SK-N-SH (cell line): Measurements from ENCODE around the gene KIF25. TPM values are rescaled to one million over a fixed set of nuclear protein-coding genes. Genes with fewer than 3 reads are reported as not detected.

Experiments
- CTCF ChIA-PET: fragments of 300-600, 350-600 bp; formaldehyde crosslinking; extraction: SDS; loops from one replicate; lab custom pipeline; 2021; lab: Yijun Ruan, JAX
- POLR2A ChIA-PET: fragments of 350-600 bp; sonication (Branson Sonifier 250); formaldehyde crosslinking; extraction: SDS; loops from one replicate; lab custom pipeline; 2020; ENCODE audit warnings: antibody characterized with exemption, inconsistent platforms; lab: Yijun Ruan, JAX
- DNase-seq: peaks from one replicate; pipeline ENCODE4 v3.0.0; 2012
- H2AFZ ChIP-seq: fragments of 200-600 bp; sonication (generic); 2 replicates; pipeline ENCODE4 v1.8.1; 2016; ENCODE audit warnings: antibody characterized with exemption, mild to moderate bottlenecking, low read depth
- H3F3A ChIP-seq: fragments of 200-600 bp; sonication (generic); replicated peaks from 2 replicates; pipeline ENCODE3; 2016; ENCODE audit warnings: antibody characterized with exemption, mild to moderate bottlenecking; ENCODE audit not compliant: insufficient read depth
- H3K27ac ChIP-seq, 2 experiments: fragments of 200-500 bp in 1 of 2; fragments of 200-600 bp in 1 of 2; sonication (Bioruptor generic) in 1 of 2; sonication (generic), shearing (Covaris generic) in 1 of 2; 2 replicates each; pipeline versions ENCODE4 v1.5.1 to v1.6.1; 2014 to 2016; ENCODE audit warnings: low read depth in 2 of 2, inconsistent platforms in 1 of 2, low read length in 1 of 2, mild to moderate bottlenecking in 1 of 2, mixed read lengths in 1 of 2
- H3K27me3 ChIP-seq: fragments of 200-600 bp; sonication (generic), shearing (Covaris generic); 2 replicates; pipeline ENCODE4 v1.6.1; 2016; ENCODE audit warnings: mixed run types; ENCODE audit not compliant: insufficient read depth
- H3K36me3 ChIP-seq, 2 experiments: fragments of 200-500 bp in 1 of 2; fragments of 200-600 bp in 1 of 2; sonication (Bioruptor generic) in 1 of 2; sonication (generic) in 1 of 2; replicated peaks in 1 of 2; 2 replicates each; pipeline versions ENCODE3 to v1.5.1; 2014 to 2016; ENCODE audit warnings: low read length in 1 of 2, mild to moderate bottlenecking in 1 of 2; ENCODE audit not compliant: insufficient read depth in 2 of 2, control insufficient read depth in 1 of 2
- H3K4me1 ChIP-seq, 2 experiments: fragments of 200-500 bp in 1 of 2; fragments of 200-600 bp in 1 of 2; sonication (Bioruptor generic) in 1 of 2; sonication (generic), shearing (Covaris generic) in 1 of 2; 2 replicates each; pipeline versions ENCODE4 v1.5.1 to v1.6.1; 2014 to 2016; ENCODE audit warnings: low read depth in 1 of 2, low read length in 1 of 2, mixed run types in 1 of 2; ENCODE audit not compliant: insufficient read depth in 2 of 2, control insufficient read depth in 1 of 2
- H3K4me2 ChIP-seq: fragments of 200-600 bp; sonication (generic), shearing (Covaris generic); 2 replicates; pipeline ENCODE4 v1.6.1; 2017; ENCODE audit warnings: mixed run types
- H3K4me3 ChIP-seq, 2 experiments: fragments of 200-500 bp in 1 of 2; fragments of 200-600 bp in 1 of 2; sonication (Bioruptor generic) in 1 of 2; sonication (generic), shearing (Covaris generic) in 1 of 2; 2 replicates each; pipeline versions ENCODE4 v1.5.1 to v1.8.1; 2014 to 2016; ENCODE audit warnings: low read depth in 2 of 2, inconsistent platforms in 1 of 2, low read length in 1 of 2, mild to moderate bottlenecking in 1 of 2, mixed read lengths in 1 of 2, moderate library complexity in 1 of 2
- H3K79me2 ChIP-seq: fragments of 200-600 bp; sonication (generic); 2 replicates; pipeline ENCODE4 v1.8.1; 2017; ENCODE audit warnings: mild to moderate bottlenecking; ENCODE audit not compliant: insufficient read depth
- H3K9ac ChIP-seq: fragments of 200-600 bp; sonication (generic); 2 replicates; pipeline ENCODE4 v1.6.1; 2017; ENCODE audit warnings: mixed run types
- H3K9me2 ChIP-seq: fragments of 200-600 bp; sonication (generic); 2 replicates; pipeline ENCODE4 v1.6.1; 2017; ENCODE audit warnings: mixed run types
- H3K9me3 ChIP-seq: fragments of 200-600 bp; sonication (generic); 2 replicates; pipeline ENCODE4 v1.6.1; 2017; ENCODE audit warnings: mixed run types, mild to moderate bottlenecking, moderate library complexity
- H4K20me1 ChIP-seq: fragments of 200-600 bp; sonication (generic); 2 replicates; pipeline ENCODE4 v1.6.1; 2017; ENCODE audit warnings: mild to moderate bottlenecking, mixed run types; ENCODE audit not compliant: insufficient read depth
- CHD2 ChIP-seq: fragments of 150-350 bp; IDR thresholded peaks from 2 replicates; pipeline ENCODE4 v1.6.1; 2018; ENCODE audit warnings: low read length; ENCODE audit not compliant: partially characterized antibody
- ELF1 ChIP-seq: IDR thresholded peaks from 2 replicates; pipeline ENCODE4 v1.4.0; 2012
- EP300 ChIP-seq, 2 experiments: IDR thresholded peaks; 2 replicates each; pipeline versions ENCODE4 v1.4.0 to v1.6.1; 2012; ENCODE audit warnings: borderline replicate concordance in 1 of 2, low read depth in 1 of 2, low read length in 1 of 2
- EZH2phosphoT487 ChIP-seq: fragments of 200-600 bp; sonication (generic); IDR thresholded peaks from 2 replicates; pipeline ENCODE4 v1.6.1; 2017; ENCODE audit warnings: low read depth, mixed run types, mild to moderate bottlenecking, antibody characterized with exemption, moderate library complexity, borderline replicate concordance
- FOXJ3 ChIP-seq: sonication (generic); formaldehyde crosslinking; IDR thresholded peaks from 2 replicates; pipeline ENCODE4 v1.5.1; 2020; ENCODE audit warnings: mild to moderate bottlenecking, missing genetic modification reagents
- JUND ChIP-seq: IDR thresholded peaks from 2 replicates; pipeline ENCODE4 v1.4.0; 2012
- NFIC ChIP-seq: IDR thresholded peaks from 2 replicates; pipeline ENCODE4 v1.4.0; 2012; ENCODE audit warnings: borderline replicate concordance
- NRF1 ChIP-seq: IDR thresholded peaks from 2 replicates; pipeline ENCODE4 v1.6.1; 2012; ENCODE audit warnings: low read depth, mild to moderate bottlenecking, low read length
- POLR2AphosphoS5 ChIP-seq: IDR thresholded peaks from 2 replicates; pipeline ENCODE4 v1.6.1; 2012; ENCODE audit warnings: low read depth, low read length
- RAD21 ChIP-seq: IDR thresholded peaks from 2 replicates; pipeline ENCODE4 v1.6.1; 2012; ENCODE audit warnings: mild to moderate bottlenecking, low read length
- RFX5 ChIP-seq: IDR thresholded peaks from 2 replicates; pipeline ENCODE4 v1.6.1; 2012; ENCODE audit warnings: mild to moderate bottlenecking, improper control_type of control experiment, low read length
- SIN3A ChIP-seq: IDR thresholded peaks from 2 replicates; pipeline ENCODE4 v1.6.1; 2012; ENCODE audit warnings: low read depth, mild to moderate bottlenecking, low read length, moderate library complexity, borderline replicate concordance
- TAF1 ChIP-seq: IDR thresholded peaks from 2 replicates; pipeline ENCODE4 v1.6.1; 2012; ENCODE audit warnings: low read depth, mild to moderate bottlenecking, low read length, moderate library complexity, borderline replicate concordance
- TCF12 ChIP-seq: IDR thresholded peaks from 2 replicates; pipeline ENCODE4 v1.4.0; 2012
- TEAD4 ChIP-seq: IDR thresholded peaks from 2 replicates; pipeline ENCODE4 v1.4.0; 2012; ENCODE audit warnings: mild to moderate bottlenecking, borderline replicate concordance; ENCODE audit not compliant: insufficient read depth
- WGBS: methylation state at CpG from one replicate; pipeline ENCODE4 v1.1.6; 2017; ENCODE audit warnings: low lambda C conversion rate; 5-methylcytosine and 5-hydroxymethylcytosine counted together
- polyA plus RNA-seq, 3 experiments: library from polyadenylated mRNA; depleted of rRNA; stranded (reverse); fragments of >200 nt; gene quantifications; 2 replicates each; pipeline ENCODE4 v1.2.3, GENCODE V29; 2012
- TF ChIP-seq, protein P1 (sequence below): fragments of 150-350 bp; IDR thresholded peaks from 2 replicates; pipeline ENCODE4 v1.6.1; 2016; ENCODE audit warnings: mild to moderate bottlenecking, low read depth, low read length
- TF ChIP-seq, protein P2 (sequence below): fragments of 150-350 bp; IDR thresholded peaks from 2 replicates; pipeline ENCODE4 v1.6.1; 2017; ENCODE audit warnings: antibody characterized with exemption, low read length, low read depth, borderline replicate concordance
- TF ChIP-seq, protein P3 (sequence below): IDR thresholded peaks from 2 replicates; pipeline ENCODE4 v1.4.0; 2012; ENCODE audit warnings: low read depth, borderline replicate concordance
- TF ChIP-seq, protein P4 (sequence below): IDR thresholded peaks from 2 replicates; pipeline ENCODE4; 2012

KIF25 gene
- polyA plus RNA-seq, 1 of the 3 experiments (the other 2 are of a cell fraction), result not detected

DNA sequence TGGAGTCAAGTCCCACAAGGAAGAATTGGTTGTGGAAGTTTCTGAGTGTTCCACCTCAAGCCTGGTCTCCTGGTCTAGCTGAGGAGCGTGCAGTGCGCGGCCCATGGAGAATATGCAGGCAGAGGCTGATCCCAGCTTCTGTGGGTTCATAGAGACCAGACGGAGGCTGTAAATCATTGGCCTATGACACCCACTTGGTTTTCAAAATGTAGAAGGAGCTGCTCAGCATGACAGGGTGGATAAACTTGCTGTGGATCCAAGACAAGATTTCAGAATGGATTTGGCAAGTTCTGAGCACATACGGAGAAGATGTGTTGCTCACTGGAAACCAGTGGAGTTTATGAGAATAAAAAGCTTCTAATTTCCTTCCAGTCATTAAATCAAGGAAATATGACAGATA, 744 bp downstream of the KIF25 start:
- Histone ChIP-seq H3K9me3 (no peaks in the 10 kb centered on the region), H3K27ac (no peak overlapping the region), H3K4me3 (no peak overlapping the region), H3K79me2 (no peaks in the 10 kb centered on the region), H3K27me3 (no peaks in the 10 kb centered on the region), H3K36me3 (no peaks in the 10 kb centered on the region), H3K4me1 (no peaks in the 10 kb centered on the region; a peak in 1 of 4 replicates), H3F3A (no peaks in the 10 kb centered on the region), H3K9me2 (no peaks in the 10 kb centered on the region), H3K9ac (no peak overlapping the region), H4K20me1 (no peaks in the 10 kb centered on the region), H2AFZ (no peak overlapping the region), H3K4me2 (no peak overlapping the region)
- ChIA-PET CTCF (no interaction called here), POLR2A (no interaction called here)
- 81% methylated on average over 5 of the region's 5 CpGs for WGBS
- DNase-seq, result no peak
- TF ChIP-seq ELF1 (no peak), CHD2 (no peak), RAD21 (no peak)

DNA sequence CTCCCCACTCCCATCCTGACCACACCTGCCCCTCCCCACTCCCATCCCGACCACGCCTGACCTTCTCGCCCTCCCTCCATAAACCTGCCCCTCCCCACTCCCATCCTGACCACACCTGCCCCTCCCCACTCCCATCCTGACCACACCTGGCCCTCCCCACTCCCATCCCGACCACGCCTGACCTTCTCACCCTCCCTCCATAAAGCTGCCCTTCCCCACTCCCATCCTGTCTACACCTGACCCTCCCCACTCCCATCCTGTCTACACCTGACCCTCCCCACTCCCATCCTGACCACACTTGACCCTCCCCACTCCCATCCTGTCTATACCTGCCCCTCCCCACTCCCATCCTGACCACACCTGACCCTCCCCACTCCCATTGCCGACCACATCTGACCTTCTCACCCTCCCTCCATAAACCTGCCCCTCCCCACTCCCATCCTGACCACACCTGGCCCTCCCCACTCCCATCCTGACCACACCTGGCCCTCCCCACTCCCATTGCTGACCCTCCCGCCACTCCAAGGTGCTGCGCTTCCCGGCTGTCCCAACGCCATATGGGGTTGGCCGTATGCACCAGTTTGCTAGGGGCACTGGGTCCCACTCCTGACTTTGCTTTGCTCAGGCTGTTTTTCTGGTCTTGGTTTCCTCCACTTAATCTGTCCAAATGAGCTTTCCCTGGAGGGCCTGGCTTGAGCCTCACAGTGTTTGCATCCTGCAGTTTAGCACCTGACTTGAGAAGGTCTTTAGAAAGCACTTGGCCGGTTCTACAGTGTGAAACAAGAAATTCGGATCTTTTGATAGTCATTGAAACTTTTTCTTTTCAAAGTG, 2.9 kb downstream of the KIF25 start:
- no peak for TF ChIP-seq JUND
- H3K36me3 ChIP-seq, result no peaks in the 10 kb centered on the region
- DNase-seq, result no peak

DNA sequence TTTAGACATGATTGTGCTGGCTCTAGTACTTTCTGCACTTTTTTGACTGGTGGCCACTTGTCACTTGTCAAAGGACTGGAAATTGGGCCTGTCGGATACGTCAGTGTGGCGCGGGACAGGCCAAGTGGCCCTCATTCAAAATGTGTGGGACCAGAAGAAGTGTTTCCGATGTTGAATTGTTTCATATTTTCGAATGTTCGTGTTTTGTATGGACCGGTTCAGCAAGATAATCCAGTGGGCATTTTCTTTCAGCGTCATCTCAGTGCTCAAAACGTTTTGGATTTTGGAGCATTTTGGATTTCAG, 3.5 kb downstream of the KIF25 start:
- no peak for DNase-seq
- CTCF ChIA-PET, result no interaction called here

More for the DNA sequence above, 2.9 kb downstream of the KIF25 start:
- Histone ChIP-seq H3K4me1 (no peaks in the 10 kb centered on the region; a peak in 1 of 4 replicates), H3F3A (no peaks in the 10 kb centered on the region), H3K4me2 (no peak overlapping the region), H4K20me1 (no peaks in the 10 kb centered on the region), H3K27ac (no peak overlapping the region), H3K79me2 (no peaks in the 10 kb centered on the region), H3K4me3 (no peak overlapping the region), H3K9me3 (no peaks in the 10 kb centered on the region), H3K9ac (no peak overlapping the region), H3K9me2 (no peaks in the 10 kb centered on the region), H2AFZ (no peak overlapping the region), H3K27me3 (no peaks in the 10 kb centered on the region)
- WGBS, result 77% methylated on average over 13 of the region's 13 CpGs
- ChIA-PET CTCF (no interaction called here), POLR2A (no interaction called here)

More for the DNA sequence above, 3.5 kb downstream of the KIF25 start:
- TF ChIP-seq EZH2phosphoT487 (no peak), CHD2 (no peak), TEAD4 (no peak), TCF12 (no peak), TAF1 (no peak), NRF1 (no peak), ELF1 (no peak), EP300 (IDR thresholded peaks at IDR 0.05; ENCODE audit: borderline replicate concordance in 1 of 2, low read depth in 1 of 2, low read length in 1 of 2) (no peak), SIN3A (no peak), NFIC (no peak), RFX5 (no peak), POLR2AphosphoS5 (no peak), FOXJ3 (CRISPR knock-in tag) (no peak)
- TF ChIP-seq, protein P1, sequence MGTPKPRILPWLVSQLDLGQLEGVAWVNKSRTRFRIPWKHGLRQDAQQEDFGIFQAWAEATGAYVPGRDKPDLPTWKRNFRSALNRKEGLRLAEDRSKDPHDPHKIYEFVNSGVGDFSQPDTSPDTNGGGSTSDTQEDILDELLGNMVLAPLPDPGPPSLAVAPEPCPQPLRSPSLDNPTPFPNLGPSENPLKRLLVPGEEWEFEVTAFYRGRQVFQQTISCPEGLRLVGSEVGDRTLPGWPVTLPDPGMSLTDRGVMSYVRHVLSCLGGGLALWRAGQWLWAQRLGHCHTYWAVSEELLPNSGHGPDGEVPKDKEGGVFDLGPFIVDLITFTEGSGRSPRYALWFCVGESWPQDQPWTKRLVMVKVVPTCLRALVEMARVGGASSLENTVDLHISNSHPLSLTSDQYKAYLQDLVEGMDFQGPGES, result no peak
- TF ChIP-seq, protein P2, sequence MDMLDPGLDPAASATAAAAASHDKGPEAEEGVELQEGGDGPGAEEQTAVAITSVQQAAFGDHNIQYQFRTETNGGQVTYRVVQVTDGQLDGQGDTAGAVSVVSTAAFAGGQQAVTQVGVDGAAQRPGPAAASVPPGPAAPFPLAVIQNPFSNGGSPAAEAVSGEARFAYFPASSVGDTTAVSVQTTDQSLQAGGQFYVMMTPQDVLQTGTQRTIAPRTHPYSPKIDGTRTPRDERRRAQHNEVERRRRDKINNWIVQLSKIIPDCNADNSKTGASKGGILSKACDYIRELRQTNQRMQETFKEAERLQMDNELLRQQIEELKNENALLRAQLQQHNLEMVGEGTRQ, result no peak
- TF ChIP-seq, protein P3, sequence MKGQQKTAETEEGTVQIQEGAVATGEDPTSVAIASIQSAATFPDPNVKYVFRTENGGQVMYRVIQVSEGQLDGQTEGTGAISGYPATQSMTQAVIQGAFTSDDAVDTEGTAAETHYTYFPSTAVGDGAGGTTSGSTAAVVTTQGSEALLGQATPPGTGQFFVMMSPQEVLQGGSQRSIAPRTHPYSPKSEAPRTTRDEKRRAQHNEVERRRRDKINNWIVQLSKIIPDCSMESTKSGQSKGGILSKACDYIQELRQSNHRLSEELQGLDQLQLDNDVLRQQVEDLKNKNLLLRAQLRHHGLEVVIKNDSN, result no peak
- TF ChIP-seq, protein P4, sequence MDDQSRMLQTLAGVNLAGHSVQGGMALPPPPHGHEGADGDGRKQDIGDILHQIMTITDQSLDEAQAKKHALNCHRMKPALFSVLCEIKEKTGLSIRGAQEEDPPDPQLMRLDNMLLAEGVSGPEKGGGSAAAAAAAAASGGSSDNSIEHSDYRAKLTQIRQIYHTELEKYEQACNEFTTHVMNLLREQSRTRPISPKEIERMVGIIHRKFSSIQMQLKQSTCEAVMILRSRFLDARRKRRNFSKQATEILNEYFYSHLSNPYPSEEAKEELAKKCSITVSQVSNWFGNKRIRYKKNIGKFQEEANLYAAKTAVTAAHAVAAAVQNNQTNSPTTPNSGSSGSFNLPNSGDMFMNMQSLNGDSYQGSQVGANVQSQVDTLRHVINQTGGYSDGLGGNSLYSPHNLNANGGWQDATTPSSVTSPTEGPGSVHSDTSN, result no peak
- H3K9me3 ChIP-seq, result no peaks in the 10 kb centered on the region
- H3K79me2 ChIP-seq, result no peaks in the 10 kb centered on the region
- H3K9ac ChIP-seq, result no peak overlapping the region
- H3F3A ChIP-seq, result no peaks in the 10 kb centered on the region
- H3K27ac ChIP-seq, result no peak overlapping the region
- H3K27me3 ChIP-seq, result no peaks in the 10 kb centered on the region
- POLR2A ChIA-PET, result no interaction called here
- WGBS, result 73% methylated on average over 10 of the region's 10 CpGs
- H4K20me1 ChIP-seq, result no peaks in the 10 kb centered on the region
- H3K36me3 ChIP-seq, result no peaks in the 10 kb centered on the region
- no peak overlapping the region for H3K4me2 ChIP-seq
- no peak overlapping the region for H2AFZ ChIP-seq
- no peaks in the 10 kb centered on the region; a peak in 1 of 4 replicates for H3K4me1 ChIP-seq
- H3K4me3 ChIP-seq, result no peak overlapping the region
- H3K9me2 ChIP-seq, result no peaks in the 10 kb centered on the region
